Dedifferentiated amniotic fluid mesenchymal stem cell (primary cell): ENCODE results near the gene SYNDIG1.
A peak's percentile ranks its signal among the peaks of the same experiment; 100 is the strongest.
"Not testable (repeated sequence)": the region's sequence is repeated elsewhere in the genome, so short reads cannot be mapped to it uniquely, and the experiment has no call there.

Source experiments
- DNase-seq: peaks from one replicate; pipeline ENCODE4 v3.0.0-alpha.2; 2016; ENCODE audit errors: extremely low spot score

The SYNDIG1 gene

DNA sequence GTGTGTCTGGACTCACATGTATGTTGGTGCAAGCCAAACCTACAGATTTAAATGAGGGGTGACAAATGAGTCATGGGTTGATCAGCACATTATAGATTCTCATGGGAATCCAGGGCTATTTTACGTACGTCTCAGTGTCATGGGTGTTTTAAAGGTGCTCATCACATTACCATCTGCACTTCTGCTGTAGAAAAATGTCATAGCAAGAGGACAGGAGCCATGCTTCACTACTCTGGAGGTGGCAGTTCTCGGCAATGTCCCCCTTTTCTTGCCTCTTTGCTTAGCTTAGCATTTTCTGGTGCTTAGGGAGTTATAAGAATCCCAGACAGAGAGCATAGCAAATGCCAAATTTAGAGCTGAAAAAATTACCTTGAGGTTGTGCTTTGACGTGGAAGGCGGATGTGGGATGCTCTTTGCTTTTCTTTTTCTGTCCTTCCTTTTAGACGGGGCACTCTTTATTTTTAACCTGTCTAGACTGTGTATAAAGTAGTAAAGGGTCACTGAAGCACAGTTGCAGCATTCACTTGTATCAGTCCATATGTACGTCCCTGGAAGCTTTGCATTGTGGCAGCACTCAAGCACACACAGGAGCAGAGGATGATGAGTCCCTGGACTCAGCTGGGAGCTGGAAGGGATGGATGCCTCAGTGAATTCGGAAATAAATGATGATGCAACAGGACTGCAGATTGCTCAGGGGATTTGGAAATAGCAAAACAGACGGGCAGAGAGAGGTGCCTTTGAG is 139.7 kb downstream of the SYNDIG1 start:
- no peak for DNase-seq

DNA sequence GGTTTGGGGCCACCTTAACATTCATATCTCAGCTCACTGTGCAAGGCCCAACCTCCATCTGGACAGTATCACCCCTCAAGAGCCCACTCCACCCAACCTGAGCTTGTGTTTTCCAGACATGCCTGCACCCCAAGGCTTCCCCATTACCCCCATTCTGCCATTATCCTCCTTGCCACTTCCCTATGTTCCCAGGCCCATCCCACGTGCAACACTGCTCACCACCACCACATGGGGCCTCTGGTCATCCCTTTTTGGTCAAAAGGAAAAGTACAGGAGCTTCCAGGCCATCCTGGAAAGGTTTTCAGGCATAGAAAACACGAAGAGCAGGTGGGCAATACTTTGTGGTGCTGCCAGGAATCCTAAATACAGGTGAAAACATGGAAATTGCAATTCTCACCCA is 140.3 kb downstream of the SYNDIG1 start:
- no peak for DNase-seq

DNA sequence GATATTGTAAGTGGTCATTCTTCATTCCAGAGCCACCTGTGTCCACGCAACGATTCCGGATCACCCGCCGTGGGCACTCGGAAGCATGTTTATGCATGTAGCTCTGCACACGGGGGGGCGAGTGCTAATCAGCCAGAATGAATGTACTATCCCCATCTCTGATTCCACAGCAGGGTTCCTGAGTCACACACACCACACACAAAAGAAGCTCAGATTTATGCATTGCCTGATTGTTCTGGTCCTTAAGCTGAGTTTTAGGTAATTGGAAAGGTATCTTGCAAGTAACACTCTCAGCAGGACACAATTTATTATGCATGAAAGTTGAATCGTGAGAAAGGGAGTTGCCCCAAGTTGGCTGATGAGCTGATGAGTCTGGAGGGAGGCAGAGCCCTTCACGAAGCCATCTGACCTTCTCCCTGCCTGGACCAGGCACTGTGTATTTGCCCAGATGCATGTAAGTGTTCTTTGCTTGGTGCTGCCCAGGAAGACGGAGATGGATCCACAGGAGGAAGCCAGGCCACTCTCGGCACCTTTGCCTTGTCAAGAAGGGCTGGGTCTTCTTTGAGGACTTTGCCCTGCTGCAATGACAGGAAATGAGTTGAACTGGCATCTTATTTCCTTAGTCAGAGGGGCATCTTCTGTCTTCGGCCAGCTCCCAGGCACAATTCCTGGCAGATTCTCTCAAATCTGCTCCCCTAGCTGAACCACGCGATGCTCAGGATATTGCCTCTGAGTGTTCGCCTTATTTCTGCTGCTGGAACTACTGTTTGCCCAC is 141.1 kb downstream of the SYNDIG1 start:
- no peak for DNase-seq

DNA sequence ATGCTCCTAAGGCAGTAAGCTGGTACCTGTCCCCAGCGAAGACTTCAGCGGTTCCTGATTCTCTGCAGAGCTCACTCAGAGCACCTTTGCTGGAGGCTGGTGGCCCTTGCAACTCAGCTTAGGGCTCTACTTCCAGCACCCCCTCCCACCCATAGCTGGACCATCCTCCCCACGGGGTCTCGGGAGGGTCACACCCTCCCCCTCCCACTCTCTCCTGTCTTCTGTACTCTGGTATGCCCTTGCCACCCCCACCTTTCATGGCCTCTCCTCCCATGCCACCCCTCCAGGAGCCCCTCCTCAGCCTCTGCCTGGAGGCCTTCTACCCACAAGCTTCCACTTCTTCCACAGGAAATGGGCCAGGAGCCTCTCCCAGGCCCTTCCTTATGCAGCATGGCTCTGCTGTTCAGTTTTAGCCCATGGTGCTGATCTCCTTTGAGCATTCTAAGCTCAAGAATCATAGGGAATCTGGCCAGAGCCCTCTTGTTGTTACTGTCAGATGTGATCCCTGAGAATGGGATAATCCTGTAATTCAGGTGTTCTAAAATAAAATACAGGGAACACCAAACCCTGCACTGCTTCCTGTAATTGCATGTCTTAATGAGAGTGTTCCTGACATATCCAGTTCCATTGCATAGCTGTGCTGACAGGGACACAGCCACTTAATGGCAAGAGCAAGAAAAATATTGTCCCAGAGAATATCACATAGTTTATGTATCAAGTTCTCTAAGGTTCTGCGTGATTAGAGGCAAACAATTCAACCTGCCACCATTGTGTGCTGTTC is 142.1 kb downstream of the SYNDIG1 start:
- no peak for DNase-seq

DNA sequence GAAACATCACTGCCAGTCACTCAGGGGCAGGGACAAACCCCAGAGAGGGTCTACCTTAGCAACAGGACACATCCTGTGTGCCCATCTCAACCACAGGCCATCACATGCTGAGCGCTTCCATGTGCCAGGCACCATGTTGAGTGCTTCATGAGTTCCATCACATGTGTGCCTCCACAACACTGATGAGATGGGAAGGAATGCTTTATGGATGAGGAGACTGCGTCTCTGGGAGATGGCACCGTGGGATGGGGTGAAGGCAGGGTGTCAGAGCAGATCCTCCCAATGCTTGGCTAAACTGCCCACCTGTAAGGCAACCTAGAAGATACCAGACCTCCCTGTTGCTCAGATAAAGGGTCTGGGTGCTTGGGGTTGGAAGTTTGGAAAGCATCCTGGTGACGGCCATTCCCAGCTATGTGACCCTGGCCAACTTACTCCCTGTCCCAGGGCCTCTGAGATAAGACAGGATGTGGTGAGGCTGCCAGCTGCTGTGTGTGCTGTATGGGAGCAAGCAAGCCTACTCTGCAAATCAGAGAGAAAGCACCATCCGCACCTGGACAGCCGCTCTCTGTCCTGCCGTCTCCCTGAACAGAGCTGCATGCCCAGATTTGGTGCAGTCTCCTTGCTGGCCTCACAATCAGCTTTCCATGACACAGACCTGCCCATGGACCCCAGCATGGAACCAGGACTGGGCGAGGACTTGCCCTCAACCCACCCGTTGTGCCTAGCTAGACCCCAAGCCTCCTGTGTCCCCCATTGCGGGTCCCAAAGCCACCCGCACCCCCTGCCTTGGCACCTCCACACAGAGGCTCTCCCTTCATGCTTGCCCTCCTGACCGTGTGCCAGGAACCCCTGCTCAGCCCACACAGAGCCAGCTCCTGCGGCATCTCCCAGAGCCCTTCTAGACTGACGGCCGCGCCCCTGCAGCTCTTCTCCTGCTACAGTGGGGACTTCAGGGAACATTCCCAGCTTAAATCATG is 143.7 kb downstream of the SYNDIG1 start:
- no peak for DNase-seq

DNA sequence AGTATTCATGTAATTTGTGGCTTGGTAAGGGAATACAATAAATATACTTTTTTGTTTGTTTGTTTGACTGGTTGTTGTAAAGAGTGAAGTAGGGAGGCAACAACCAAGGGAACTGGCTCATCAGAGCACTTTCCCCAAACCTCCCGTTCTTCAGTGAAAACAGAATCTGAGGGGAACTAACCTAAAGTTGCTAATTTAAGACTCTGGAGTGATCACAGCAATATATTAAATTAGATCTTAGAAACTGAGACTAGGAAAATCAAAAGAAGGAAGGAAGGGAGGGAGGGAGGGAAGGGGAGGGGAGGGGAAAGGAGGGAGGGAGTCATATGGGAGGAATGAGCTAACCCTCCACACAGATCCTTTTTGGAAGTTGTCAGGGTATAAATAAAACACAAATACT is 144.9 kb downstream of the SYNDIG1 start:
- no peak for DNase-seq

DNA sequence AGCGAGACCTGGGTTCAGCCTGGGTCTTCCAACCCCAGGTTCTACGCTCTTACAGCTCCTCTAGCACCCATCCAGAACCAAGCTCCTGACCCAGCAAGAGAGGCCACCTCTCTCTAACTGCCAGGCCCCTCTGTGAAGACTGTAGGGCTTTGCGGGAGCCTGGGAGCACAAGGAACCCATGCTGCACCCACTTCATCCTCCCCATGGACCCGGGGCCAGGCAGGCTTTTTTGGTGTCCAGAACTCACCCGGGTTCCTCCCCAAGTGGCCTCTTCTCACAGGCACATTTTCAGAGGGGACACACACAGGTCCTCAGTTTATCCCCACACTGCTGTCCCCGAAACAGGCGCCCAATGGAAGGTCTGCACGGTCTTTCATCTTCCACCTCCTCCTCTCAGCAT is 145.9 kb downstream of the SYNDIG1 start:
- DNase-seq = no peak

DNA sequence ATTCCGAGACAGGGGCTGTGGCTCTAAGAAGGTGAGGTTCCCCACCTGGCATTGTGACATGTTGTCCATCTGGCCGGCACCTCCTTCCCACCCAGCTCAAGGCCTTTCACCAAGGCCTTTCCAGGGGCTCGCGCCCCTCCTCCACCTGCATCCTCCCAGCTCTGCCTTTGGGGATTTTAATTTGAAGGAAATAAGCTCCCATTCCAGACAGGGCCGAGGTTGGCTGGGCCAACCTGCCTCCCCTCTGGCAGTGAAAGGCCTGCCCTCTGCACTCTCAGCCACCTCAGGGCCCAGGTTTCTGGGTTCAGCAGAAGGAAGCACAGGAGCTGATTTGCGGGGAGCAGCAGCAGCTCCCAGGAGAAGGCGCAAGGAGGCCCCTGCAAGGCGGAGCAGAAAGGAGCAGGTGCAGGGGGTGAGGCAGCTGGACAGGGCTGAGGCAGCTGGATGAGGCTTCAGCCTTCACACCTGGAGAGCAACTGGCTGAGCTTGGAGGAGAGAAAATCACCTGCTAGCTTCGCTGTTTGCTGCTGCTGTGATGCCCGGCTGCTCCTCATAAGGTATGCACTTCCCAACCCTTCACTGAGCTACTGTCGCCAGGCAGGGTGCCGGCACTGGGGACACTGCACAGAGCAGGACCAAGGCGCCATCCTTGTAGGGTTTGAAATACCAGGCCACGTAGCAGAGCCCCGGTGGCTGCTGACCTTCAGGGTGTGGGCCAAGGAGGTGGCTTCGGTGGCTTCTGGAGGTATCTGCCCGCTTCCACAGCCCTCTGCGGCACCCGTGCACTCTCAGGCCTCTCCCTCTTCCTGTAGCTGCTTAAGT is 147.0 kb downstream of the SYNDIG1 start:
- no peak for DNase-seq

DNA sequence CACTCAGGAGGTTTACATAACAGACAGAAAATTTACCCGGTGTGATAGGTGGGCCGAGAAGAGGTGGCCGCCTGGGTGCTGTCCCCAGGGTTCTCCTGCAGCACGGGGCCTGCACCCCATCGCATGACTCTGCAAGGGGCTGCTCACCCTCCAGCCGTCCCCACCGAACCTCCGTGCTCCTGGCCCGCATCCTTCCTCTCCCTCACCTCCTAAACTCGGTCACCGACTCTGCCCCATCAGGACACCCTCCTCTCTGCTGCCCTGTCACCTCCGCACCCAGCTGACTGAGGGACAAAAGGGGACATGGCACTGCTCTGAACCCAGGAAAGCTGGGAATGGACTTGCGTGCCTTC is 147.6 kb downstream of the SYNDIG1 start:
- no peak for DNase-seq

DNA sequence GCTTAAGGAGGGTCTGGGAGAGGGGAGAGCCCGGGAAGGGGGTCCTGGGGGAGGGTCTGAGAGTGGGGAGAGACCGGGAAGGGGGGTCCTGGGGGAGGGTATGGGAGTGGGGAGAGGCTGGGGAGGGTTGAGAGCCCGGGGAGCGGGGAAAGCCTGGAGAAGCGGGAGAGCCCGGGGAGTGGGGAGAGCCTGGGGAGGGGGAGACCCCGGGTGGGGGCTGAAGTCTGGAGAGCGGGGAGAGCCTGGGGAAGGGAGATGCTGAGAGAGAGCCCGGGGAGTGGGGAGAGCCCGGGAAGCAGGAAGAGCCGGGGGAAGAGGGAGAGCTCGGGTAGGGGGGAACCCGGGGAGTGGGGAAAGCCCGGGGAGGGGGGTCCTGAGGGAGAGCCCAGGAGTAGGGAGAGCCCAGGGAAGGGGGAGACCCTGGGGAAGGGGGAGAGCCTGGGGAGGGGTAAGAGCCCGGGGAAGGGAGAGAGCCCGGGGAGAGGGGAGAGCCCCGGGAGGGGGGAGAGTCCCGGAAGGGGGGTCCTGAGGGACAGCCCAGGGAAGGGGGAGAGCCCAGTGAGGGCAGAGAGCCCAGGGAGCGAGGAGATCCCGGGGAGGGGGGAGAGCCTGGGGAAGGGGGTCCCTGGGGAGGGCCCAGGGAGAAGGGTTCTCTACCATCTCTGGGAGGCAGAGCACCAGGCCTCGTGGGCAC is 148.5 kb downstream of the SYNDIG1 start:
- no peak for DNase-seq

DNA sequence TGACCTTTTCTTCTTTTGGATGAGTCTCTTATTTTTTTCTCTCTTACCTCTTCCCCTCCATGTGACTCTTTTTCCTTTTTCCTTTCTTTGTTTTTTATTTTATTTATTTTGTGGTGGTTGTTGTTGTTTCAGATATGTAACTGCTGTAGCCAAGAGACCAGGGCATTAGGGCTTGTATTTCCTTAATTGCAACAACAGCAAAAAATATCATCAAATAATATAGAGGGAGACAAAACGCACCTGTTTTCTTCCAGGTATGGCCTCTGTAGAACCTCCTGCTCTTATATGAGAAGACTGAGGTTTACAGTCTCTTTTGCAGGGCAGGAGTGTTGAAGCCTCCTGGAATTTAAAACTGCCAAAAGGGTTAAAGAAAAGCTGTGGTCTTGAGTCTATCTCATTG is 149.3 kb downstream of the SYNDIG1 start:
- DNase-seq = no peak

DNA sequence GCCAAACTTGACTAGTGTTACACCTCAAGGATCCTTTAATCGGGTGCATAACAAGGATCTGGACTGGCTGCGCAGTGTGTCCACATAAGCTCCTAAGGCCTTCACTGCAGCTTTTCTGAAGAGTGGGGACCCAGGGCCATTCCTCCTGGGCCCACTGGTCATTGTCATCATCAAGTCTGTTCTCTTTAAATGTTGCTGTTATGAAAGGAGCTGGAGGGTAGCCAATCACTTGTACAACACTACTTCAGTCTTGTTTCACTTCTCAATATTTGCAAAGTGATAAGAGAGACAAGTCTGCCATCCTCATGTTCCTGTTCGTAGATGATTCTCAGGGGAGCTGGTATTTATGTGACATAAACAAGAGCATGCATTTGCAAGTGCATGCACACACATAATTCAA is 149.8 kb downstream of the SYNDIG1 start:
- no peak for DNase-seq

DNA sequence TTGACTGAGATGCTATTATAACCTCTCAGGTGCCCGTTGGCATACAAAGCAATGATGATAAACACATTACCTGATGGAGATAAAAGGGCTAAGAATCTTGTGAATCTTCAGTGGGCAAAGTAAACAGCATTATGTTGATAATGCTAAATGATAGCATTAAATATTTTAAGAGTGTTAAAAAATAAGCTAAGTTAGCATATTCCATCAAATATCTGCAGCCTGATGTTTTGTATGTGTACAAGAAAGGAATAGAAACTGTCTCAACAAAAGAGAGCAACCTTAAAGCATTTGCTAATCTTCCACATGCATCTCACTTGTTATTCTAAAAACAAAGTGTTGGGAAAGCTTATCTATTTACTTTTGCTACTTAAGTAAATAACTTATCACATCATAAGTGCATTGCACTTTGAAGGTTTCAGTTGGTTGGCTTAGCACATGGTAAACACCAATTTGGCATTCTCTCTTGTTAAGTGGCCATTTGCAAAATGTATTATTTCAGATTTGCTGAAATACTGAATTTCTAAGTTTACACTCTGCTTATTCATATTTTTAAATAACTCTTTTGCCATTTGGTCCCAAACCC is 151.6 kb downstream of the SYNDIG1 start:
- no peak for DNase-seq

DNA sequence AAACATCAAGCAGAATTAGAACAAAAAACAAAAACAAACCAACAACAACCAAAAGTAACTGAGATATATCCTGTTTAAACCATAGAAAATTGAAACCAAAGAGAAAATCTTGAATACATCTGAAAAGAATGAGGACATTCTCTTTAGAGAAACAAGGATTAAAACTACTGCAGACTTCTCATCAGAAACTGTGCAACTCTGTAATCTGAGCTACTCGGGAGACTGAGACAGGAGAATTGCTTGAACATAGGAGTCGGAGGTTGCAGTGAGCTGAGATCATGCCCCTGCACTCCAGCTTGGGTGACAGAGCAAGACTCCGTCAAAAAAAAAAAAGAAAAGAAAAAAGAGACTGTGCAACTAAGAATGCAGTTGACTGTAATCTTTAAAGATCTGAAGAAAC is 153.4 kb downstream of the SYNDIG1 start:
- DNase-seq = peak; percentile 61

DNA sequence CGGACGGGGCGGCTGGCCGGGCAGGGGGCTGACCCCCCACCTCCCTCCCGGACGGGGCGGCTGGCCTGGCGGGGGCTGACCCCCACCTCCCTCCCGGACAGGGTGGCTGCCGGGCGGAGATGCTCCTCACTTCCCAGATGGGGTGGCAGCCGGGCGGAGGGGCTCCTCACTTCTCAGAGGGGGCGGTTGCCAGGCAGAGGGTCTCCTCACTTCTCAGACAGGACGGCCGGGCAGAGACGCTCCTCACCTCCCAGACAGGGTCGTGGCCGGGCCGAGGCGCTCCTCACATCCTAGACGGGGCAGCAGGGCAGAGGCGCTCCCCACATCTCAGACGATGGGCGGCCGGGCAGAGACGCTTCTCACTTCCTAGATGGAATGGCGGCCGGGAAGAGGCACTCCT is 156.7 kb downstream of the SYNDIG1 start:
- DNase-seq = not testable (repeated sequence)

DNA sequence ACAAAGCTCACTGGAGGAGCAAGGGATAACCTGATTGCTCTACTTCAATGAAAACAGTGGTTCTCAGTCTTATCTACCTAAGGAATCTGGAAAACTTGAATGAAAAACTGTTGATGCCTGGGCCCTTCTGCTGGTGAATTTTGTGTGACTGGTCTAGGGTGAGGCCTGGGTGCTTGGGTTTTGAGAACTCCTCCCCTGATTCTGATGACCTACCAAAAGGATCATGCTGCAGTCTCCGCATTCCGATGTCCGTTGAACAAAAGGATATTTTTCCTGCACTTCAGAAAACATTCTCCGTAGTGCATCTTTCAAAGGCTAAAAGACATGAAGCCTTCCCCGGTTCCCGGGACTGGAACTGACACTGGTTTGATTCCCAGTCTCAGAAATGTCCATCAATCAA is 157.9 kb downstream of the SYNDIG1 start:
- DNase-seq = no peak

DNA sequence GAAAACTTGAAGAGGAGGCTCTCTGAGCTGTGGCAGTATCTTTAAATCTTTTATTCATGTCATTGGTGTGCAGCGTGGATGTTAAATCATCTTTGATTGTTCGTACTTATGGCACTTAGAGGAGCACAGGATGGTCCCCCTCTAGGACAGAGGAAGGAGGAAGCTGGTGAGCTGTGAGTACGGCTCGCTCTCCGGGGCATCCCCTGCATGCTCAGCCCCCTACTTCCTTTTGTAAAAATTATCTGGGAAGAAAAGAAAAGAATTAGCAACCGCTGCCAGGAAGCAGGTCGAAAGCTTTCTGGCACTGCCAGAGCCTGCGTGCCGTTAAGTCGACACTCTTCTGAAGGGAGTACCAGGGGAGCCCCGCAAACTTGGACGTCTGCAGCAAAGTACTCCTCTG is 158.5 kb downstream of the SYNDIG1 start:
- DNase-seq = no peak

DNA sequence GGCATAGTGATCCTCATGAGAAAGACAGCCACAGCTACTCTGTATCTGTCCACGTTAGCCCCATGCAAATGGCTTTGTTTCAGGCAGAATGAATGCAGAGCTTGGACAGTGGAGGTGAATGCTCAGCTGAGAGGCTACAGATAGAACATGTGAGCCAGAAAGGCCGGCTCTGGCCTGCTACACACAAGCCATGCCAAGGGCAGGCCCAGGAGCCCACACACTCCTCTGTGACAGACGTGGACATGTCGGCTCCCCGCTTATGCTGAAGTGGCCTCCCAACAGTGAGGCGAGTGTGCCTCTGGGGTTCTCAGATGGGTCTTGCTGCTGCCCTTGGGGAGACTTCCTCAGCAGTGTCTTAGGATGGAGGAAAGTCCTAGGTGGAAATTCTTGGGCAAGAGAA is 159.6 kb downstream of the SYNDIG1 start:
- DNase-seq = no peak

DNA sequence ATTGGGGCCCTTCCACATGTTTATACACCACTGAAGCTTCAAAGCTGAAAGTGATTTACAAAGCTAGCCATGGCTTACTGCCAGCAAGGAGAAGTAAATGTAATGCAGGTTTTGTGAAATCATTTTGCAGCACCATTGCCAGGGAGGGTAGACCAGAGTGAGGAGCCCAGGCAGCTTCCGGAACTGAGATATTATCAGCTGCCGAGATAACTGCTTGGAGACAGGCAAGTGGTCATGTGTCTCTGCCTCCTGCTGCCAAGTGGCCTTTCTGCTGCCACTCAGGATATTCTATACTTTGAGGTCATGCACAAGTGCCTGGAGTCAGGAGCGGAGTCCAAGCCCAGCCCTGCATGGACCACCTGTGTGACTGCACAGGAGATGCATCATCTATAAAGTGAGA is 160.2 kb downstream of the SYNDIG1 start:
- DNase-seq = no peak
